ENCODE data around the gene LRRC37A3. TPM values are rescaled to one million over a fixed set of nuclear protein-coding genes. Genes with fewer than 3 reads are reported as not detected.
A peak's percentile ranks its signal among the peaks of the same experiment; 100 is the strongest.
"Not testable (repeated sequence)": the region's sequence is repeated elsewhere in the genome, so short reads cannot be mapped to it uniquely, and the experiment has no call there.

The LRRC37A3 gene
- total RNA-seq, 2 donors from 2014 or later = 5.6 to 9.5 TPM

DNA sequence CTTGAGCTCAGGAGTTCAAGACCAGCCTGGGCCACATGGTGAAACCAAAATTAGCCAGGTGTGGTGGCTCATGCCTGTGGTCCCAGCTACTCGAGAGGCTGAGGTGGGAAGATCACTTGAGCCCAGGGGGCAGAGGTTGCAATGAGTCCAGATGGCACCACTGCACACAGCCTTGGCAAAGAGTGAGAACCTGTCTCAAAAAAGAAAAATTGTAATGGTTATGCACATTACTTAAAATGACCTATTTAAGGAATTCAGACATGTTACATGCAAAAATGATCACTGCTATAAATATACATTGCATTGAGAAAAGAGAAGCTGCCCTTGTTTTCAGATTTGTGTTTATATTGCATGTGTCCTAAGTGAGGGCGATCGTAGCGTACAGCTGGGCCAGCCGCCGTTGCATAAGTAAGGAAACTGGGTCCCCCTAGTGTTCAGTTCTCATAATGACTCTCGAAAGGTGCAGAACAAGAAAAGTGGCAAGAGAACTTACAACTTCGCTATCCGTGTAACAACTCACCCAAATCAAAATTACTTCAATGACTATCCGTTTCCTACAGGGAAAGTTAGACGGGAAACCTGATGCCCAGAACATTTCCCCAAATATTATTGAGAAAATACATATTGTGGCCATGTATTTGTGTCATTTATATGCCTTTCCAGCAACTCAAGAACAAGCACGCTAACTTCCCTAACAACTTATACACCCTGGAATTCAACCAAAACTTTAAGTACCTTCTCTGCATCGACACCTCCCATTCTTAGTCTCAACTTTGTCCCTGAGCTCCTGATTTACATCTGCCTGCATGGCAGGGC lies 42.5 kb upstream of the LRRC37A3 start:
- 1% methylated on average over 13 of the region's 13 CpGs for WGBS
- DNase-seq (ENCODE audit: low spot score) = peak; percentile 87
- H3K4me1 ChIP-seq (replicated peaks); H3K9me3 ChIP-seq; H3K36me3 ChIP-seq; H3K27ac ChIP-seq; H3K4me3 ChIP-seq; H3K27me3 ChIP-seq (replicated peaks; ENCODE audit: insufficient read depth): not testable (repeated sequence)
- TF ChIP-seq, protein P1, sequence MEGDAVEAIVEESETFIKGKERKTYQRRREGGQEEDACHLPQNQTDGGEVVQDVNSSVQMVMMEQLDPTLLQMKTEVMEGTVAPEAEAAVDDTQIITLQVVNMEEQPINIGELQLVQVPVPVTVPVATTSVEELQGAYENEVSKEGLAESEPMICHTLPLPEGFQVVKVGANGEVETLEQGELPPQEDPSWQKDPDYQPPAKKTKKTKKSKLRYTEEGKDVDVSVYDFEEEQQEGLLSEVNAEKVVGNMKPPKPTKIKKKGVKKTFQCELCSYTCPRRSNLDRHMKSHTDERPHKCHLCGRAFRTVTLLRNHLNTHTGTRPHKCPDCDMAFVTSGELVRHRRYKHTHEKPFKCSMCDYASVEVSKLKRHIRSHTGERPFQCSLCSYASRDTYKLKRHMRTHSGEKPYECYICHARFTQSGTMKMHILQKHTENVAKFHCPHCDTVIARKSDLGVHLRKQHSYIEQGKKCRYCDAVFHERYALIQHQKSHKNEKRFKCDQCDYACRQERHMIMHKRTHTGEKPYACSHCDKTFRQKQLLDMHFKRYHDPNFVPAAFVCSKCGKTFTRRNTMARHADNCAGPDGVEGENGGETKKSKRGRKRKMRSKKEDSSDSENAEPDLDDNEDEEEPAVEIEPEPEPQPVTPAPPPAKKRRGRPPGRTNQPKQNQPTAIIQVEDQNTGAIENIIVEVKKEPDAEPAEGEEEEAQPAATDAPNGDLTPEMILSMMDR (IDR thresholded peaks at IDR 0.05) = peak in 3 of 4 experiments; percentile 65 to 87 (median 82)
- TF ChIP-seq POLR2AphosphoS5 (IDR thresholded peaks at IDR 0.05) = peak; percentile 57
- intact Hi-C loops (cut with DNase I) = loop anchor here (5.0 to 10.0 kb wide), 2 partner anchors 39 to 233 kb away; no protein-coding TSS in a partner anchor

DNA sequence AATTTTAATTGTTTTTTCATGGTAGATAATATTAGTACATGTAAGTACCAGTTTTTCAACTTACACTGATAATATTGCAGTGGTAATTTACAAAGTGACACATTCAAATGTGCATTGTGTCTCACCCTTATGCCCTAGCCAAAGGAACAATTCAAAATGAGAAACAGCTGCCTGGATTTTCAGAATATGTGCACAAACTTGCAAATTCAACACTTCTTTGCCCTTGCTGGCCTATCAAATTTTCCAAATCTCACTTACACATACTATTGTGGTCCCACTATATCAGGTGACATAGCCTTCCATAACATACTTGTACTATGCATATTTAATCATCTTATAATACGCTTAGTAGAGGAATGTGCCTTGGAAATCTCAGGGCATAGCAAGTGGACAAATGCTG lies 32.6 kb upstream of the LRRC37A3 start:
- TF ChIP-seq POLR2A (IDR thresholded peaks at IDR 0.05) (no peak), POLR2AphosphoS5 (IDR thresholded peaks at IDR 0.05) (no peak)
- TF ChIP-seq, protein P1 (IDR thresholded peaks at IDR 0.05) = no peak
- Histone ChIP-seq H3K4me3 (no peak overlapping the region), H3K27me3 (replicated peaks; ENCODE audit: insufficient read depth) (no peaks in the 10 kb centered on the region), H3K36me3 (no peaks in the 10 kb centered on the region), H3K9me3 (no peaks in the 10 kb centered on the region), H3K27ac (no peak overlapping the region), H3K4me1 (replicated peaks) (no peaks in the 10 kb centered on the region)
- intact Hi-C loops (cut with DNase I) = no loop called here
- DNase-seq (ENCODE audit: low spot score) = no peak
- WGBS = 97% methylated on average over 1 of the region's 1 CpG

DNA sequence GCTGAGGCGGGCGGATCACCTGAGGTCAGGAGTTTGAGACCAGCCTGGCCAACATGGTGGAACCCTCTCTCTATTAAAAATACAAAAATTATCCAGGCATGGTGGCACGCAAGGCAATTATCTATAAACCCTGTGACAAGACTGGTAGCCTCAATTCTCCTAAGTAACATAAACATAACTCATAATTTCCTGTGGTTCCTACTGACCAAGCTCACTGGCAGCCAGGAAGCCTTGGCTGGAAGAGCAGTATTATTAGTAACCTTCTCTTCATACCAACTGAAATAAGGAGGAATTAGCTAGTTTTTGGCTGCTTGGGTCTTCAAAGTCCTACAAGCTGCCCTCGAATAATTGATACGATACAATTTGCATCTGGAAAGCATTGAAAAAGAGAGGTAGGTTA lies 31.6 kb upstream of the LRRC37A3 start:
- Histone ChIP-seq H3K9me3 (no peaks in the 10 kb centered on the region), H3K27ac (no peak overlapping the region), H3K4me1 (replicated peaks) (no peaks in the 10 kb centered on the region), H3K36me3 (no peaks in the 10 kb centered on the region), H3K4me3 (no peak overlapping the region), H3K27me3 (replicated peaks; ENCODE audit: insufficient read depth) (no peaks in the 10 kb centered on the region)
- TF ChIP-seq POLR2A (IDR thresholded peaks at IDR 0.05) (no peak), POLR2AphosphoS5 (IDR thresholded peaks at IDR 0.05) (no peak)
- TF ChIP-seq, protein P1 (IDR thresholded peaks at IDR 0.05) = no peak
- intact Hi-C loops (cut with DNase I) = no loop called here
- 98% methylated on average over 5 of the region's 5 CpGs for WGBS
- no peak for DNase-seq (ENCODE audit: low spot score)

GRCh38 chr17:64947152-64947551 lies 27.9 kb upstream of the LRRC37A3 start:
- TF ChIP-seq, protein P1 (IDR thresholded peaks at IDR 0.05) = no peak
- TF ChIP-seq POLR2A (IDR thresholded peaks at IDR 0.05) = no peak
- no peak for TF ChIP-seq POLR2AphosphoS5 (IDR thresholded peaks at IDR 0.05)
- intact Hi-C loops (cut with DNase I) = no loop called here
- no peaks in the 10 kb centered on the region for H3K27me3 ChIP-seq (replicated peaks; ENCODE audit: insufficient read depth)
- H3K36me3 ChIP-seq = no peaks in the 10 kb centered on the region
- H3K4me3 ChIP-seq = no peak overlapping the region
- no peaks in the 10 kb centered on the region for H3K9me3 ChIP-seq
- DNase-seq (ENCODE audit: low spot score) = no peak
- H3K27ac ChIP-seq = no peak overlapping the region
- H3K4me1 ChIP-seq (replicated peaks) = no peaks in the 10 kb centered on the region

DNA sequence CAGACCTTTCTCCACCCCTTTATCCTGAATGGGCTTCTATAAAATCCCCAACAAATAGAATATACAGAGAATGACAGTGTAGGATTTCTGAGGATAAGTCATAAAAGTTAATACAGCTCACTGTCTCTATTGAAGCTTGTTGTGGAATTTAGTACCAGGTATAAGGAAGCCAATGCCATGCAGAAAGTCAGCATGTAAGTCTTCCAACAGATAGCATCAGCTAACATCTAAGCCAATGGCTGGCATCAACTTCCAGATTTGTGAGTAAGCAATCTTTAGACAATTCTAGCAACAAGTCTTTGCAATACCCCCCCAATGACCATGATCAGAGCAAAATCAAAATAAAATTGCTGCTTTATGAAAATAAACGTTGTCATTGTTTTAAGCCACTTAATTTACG lies 22.5 kb upstream of the LRRC37A3 start:
- Histone ChIP-seq H3K4me3 (no peak overlapping the region), H3K27ac (no peak overlapping the region), H3K9me3 (no peaks in the 10 kb centered on the region), H3K4me1 (replicated peaks) (no peaks in the 10 kb centered on the region), H3K27me3 (replicated peaks; ENCODE audit: insufficient read depth) (no peaks in the 10 kb centered on the region), H3K36me3 (no peaks in the 10 kb centered on the region)
- TF ChIP-seq POLR2AphosphoS5 (IDR thresholded peaks at IDR 0.05) = no peak
- TF ChIP-seq POLR2A (IDR thresholded peaks at IDR 0.05) = no peak
- TF ChIP-seq, protein P1 (IDR thresholded peaks at IDR 0.05) = no peak
- intact Hi-C loops (cut with DNase I) = no loop called here
- DNase-seq (ENCODE audit: low spot score) = no peak
- WGBS = 72% methylated on average over 2 of the region's 2 CpGs

Measured in prostate gland (tissue), 2 donors.